ENCODE measurements around the gene TNNT2. TPM values are rescaled to one million over a fixed set of nuclear protein-coding genes. Genes with fewer than 3 reads are reported as not detected.

TNNT2 gene
- total and polyA plus RNA-seq, 2 of the 13 experiments (the other 11 are each of a cell fraction or from before 2014, with no cell fraction given) = 0.20 to 0.63 TPM

DNA sequence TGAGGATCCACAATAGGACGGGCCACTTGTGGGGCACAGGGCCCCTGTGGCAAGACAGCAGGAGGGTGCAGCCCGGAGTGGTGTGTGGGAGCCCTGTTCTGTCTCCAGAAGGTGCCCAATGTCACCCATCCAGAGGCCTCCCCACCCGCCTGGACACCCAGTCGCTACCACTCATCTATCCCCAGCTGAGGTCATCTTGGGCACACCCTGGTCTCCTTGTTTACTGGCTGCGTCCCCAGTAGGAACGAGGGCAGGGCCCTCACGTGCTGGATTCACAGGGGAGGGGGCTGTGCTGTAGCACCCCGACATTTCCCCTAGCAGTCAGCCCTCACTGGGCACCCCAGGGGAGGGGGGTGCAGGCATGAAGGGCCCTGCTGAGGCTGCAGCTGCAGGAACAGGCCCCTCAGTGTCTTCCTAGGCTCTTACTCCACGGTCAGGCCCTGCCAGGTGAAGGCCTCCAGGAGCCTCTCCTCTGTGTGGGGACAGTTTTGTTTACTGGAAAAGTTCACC is 2.3 kb upstream of the TNNT2 start (continued):
- TF ChIP-seq DR1 (CRISPR knock-in tag; IDR thresholded peaks at IDR 0.05) = no peak
- no peak for TF ChIP-seq ZNF772 (CRISPR knock-in tag; IDR thresholded peaks at IDR 0.05)
- no peak for TF ChIP-seq SPEN (CRISPR knock-in tag; IDR thresholded peaks at IDR 0.05; ENCODE audit: low read depth)
- no peak for TF ChIP-seq ADNP (CRISPR knock-in tag; IDR thresholded peaks at IDR 0.05)

DNA sequence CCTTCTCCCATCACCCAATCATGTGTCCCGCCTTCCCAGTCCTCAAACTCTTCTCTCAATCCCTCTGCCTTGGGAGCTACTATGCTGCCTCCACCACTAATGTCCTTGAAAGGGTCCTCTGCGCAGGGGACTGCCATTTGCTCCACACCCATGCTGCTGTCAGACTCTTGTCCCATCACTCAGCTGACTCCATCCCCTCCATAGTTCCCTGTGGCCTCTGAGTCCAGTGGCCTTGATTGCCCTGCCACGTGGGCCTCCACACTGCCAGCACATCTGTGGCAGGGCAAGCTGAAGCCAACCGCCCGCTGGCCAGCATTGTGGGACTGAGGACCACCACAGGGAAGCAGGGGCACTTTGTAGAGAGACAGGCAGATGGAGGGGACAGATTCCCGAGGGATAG is 1.3 kb upstream of the TNNT2 start:
- Histone ChIP-seq H3K36me3 (replicated peaks in 1 of 2; ENCODE audit: control insufficient read depth in 1 of 2, insufficient read depth in 2 of 2, low read length in 2 of 2) (peaks cover 0 to 4% of the 10 kb centered on the region in 2 experiments; a peak in 2 of 5 replicates), H2AFZ (ENCODE audit: low read length) (no peak overlapping the region), H3K4me3 (replicated peaks in 1 of 3; ENCODE audit: insufficient read depth in 1 of 3, low read depth in 2 of 3, low read length in 3 of 3) (no peak overlapping the region), H3K27ac (ENCODE audit: extremely low read length, insufficient read depth, low read length) (no peak overlapping the region), H3K27me3 (ENCODE audit: control insufficient read depth in 1 of 2, insufficient read depth in 2 of 2, low read length in 2 of 2) (peaks cover 0 to 17% of the 10 kb centered on the region in 2 experiments; a peak in 3 of 5 replicates), H3K4me1 (ENCODE audit: insufficient read depth, low read length) (no peaks in the 10 kb centered on the region), H3K9me3 (ENCODE audit: low read length) (no peaks in the 10 kb centered on the region), H3K4me2 (ENCODE audit: low read depth, low read length) (no peak overlapping the region), H4K20me1 (ENCODE audit: insufficient read depth, low read length) (no peaks in the 10 kb centered on the region), H3K9ac (ENCODE audit: insufficient read depth, low read depth, low read length) (no peak overlapping the region), H3K79me2 (ENCODE audit: insufficient read depth, low read length) (no peaks in the 10 kb centered on the region)
- ChIA-PET CTCF (ENCODE audit: low intra/inter-chr PET ratio, low total read pairs) (no interaction called here), POLR2A (interaction anchor here (4.1 kb wide), 1 partner anchor 27 kb away, joined by 16 read pairs; no protein-coding TSS in a partner anchor)
- no TSS peak for BruUV-seq (replicated peaks)
- intact Hi-C loops (cut with micrococcal nuclease; ENCODE audit: unreplicated experiment) (loop anchor here (1.0 kb wide), 1 partner anchor 9 kb away; no protein-coding TSS in a partner anchor), in situ Hi-C loops (cut with HindIII; ENCODE audit: extremely low pct_ligation_motif_present, low pct_unique_long_range_greater_than_20kb) (loop anchor here (5.0 kb wide), 1 partner anchor 33 kb away; no protein-coding TSS in a partner anchor)
- 82% methylated on average over 6 of the region's 6 CpGs for WGBS (ENCODE audit: low lambda C conversion rate)
- TF ChIP-seq ZNF552 (CRISPR knock-in tag; IDR thresholded peaks at IDR 0.05; ENCODE audit: borderline replicate concordance) (no peak), PAF1 (CRISPR knock-in tag; IDR thresholded peaks at IDR 0.05) (0 out of 2 replicates have a peak, but pooled peaks have one; percentile 54), KDM2A (CRISPR knock-in tag; IDR thresholded peaks at IDR 0.05; ENCODE audit: borderline replicate concordance, low read depth) (peak; percentile 31; the same call in 1 of the 2 replicates), AGO1 (IDR thresholded peaks at IDR 0.05; ENCODE audit: low read depth, low read length, poor library complexity, severe bottlenecking) (peak; percentile 78), AGO2 (optimal IDR thresholded peaks at IDR 0.05; ENCODE audit: low read depth, low read length) (peak; percentile 47), POLR2A (IDR thresholded peaks at IDR 0.05; ENCODE audit: insufficient read depth in 1 of 2, low read depth in 2 of 2, low read length in 2 of 2) (peak in 1 of 2 experiments; percentile 14; a peak in 2 of 4 replicates), AKAP8 (CRISPR knock-in tag; IDR thresholded peaks at IDR 0.05) (0 out of 2 replicates have a peak, but pooled peaks have one; percentile 23)
- TF ChIP-seq, protein P1, sequence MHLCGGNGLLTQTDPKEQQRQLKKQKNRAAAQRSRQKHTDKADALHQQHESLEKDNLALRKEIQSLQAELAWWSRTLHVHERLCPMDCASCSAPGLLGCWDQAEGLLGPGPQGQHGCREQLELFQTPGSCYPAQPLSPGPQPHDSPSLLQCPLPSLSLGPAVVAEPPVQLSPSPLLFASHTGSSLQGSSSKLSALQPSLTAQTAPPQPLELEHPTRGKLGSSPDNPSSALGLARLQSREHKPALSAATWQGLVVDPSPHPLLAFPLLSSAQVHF (CRISPR knock-in tag; IDR thresholded peaks at IDR 0.05) = no peak
- TF ChIP-seq, protein P2, sequence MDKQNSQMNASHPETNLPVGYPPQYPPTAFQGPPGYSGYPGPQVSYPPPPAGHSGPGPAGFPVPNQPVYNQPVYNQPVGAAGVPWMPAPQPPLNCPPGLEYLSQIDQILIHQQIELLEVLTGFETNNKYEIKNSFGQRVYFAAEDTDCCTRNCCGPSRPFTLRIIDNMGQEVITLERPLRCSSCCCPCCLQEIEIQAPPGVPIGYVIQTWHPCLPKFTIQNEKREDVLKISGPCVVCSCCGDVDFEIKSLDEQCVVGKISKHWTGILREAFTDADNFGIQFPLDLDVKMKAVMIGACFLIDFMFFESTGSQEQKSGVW (CRISPR knock-in tag; IDR thresholded peaks at IDR 0.05; ENCODE audit: borderline replicate concordance) = no peak
- no peak for DNase-seq (ENCODE audit: low spot score)
- FAIRE-seq = no peak
- no peak for ATAC-seq
